GM21786 (cell line): ENCODE measurements around the gene PCDHGB3.
A peak's percentile ranks its signal among the peaks of the same experiment; 100 is the strongest.
"Not testable (repeated sequence)": the region's sequence is repeated elsewhere in the genome, so short reads cannot be mapped to it uniquely, and the experiment has no call there.

Source experiments
- ATAC-seq: cut with Tn5 transposase; IDR thresholded peaks from one replicate; pipeline ENCODE4 v1.9.1; 2021; ENCODE audit not compliant: unreplicated experiment

Gene PCDHGB3

GRCh38 chr5:141369994-141370848 lies at the start of gene PCDHGB3:
Gene PCDHGB3 (plus strand): TSS chr5:141370242. CDS start chr5:141370395, 153 bp downstream.
- peak; percentile 99 for ATAC-seq

DNA sequence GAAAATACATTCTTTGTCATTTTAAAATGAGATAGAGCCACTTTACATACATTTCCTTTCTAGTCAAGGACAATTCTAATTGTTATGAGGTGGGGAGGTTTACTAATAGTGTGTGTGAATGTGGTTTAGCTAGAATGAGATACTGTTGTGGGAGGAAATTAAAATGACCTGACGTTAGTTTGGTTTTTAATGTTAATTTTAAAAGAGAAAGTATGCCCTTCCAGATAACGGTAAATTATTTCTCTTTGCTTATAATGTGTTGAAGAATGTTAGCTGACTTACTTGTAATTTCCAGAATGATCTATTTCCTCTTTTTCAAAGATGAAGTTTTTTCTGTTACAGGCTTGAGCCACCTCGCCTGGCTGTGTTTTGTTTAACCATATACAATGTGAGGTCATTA lies 47.8 kb upstream of the PCDHGB3 start:
- ATAC-seq, result no peak

DNA sequence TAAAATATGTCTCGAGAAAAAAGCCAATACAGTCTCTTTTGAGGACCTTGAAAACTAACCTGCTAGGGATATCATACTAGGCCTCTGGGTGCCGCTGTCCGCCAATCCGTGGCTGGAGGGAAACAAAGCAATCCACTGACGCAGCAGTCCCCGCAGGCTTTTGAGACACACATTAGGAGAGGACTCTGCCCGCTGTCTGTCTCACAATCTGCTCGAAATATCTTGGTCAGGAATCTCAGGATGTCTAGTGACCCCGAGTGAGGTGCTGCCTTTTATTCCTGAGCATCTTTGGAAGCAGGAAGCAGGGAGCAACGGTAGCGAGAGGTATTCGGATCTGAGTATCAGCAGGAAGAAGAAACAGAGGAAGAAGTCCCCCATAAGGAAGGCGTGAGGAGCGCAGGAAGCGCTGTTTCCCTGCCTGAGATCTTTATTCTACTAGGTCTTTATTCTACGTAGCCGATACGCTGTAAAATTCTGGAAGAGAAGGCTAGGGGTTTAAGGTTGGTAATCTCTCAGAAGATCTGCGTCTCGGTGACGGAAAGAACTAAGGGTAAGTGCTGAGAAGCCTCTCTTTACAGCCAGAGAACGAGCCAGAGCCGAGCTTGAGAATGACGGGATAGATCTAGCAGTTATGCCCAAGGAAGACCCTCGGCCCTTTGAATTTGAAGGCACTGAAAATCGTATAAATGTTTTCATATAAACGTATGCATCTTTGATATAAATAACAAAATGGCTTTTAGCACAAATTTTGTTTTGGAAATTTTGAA lies 43.8 kb upstream of the PCDHGB3 start:
- peak; percentile 85 for ATAC-seq

- ATAC-seq, result no peak
Measured at GRCh38 chr5:141328231-141328630, 41.8 kb upstream of the PCDHGB3 start.

- ATAC-seq, result peak; percentile 42
Measured at GRCh38 chr5:141330299-141331080, 39.6 kb upstream of the PCDHGB3 start, which contains the start of gene PCDHGA1. Gene PCDHGA1 (plus strand): TSS chr5:141330514.

DNA sequence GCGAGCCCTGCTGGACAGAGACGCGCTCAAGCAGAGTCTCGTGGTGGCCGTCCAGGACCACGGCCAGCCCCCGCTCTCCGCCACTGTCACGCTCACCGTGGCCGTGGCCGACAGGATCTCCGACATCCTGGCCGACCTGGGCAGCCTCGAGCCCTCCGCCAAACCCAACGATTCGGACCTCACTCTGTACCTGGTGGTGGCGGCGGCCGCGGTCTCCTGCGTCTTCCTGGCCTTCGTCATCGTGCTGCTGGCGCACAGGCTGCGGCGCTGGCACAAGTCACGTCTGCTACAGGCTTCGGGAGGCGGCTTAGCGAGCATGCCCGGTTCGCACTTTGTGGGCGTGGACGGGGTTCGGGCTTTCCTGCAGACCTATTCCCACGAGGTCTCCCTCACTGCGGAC lies 37.5 kb upstream of the PCDHGB3 start:
- ATAC-seq, result not testable (repeated sequence)

GRCh38 chr5:141338538-141339306 lies 31.3 kb upstream of the PCDHGB3 start, which contains the start of gene PCDHGA2:
Gene PCDHGA2 (plus strand): TSS chr5:141338760.
- ATAC-seq, result no peak

DNA sequence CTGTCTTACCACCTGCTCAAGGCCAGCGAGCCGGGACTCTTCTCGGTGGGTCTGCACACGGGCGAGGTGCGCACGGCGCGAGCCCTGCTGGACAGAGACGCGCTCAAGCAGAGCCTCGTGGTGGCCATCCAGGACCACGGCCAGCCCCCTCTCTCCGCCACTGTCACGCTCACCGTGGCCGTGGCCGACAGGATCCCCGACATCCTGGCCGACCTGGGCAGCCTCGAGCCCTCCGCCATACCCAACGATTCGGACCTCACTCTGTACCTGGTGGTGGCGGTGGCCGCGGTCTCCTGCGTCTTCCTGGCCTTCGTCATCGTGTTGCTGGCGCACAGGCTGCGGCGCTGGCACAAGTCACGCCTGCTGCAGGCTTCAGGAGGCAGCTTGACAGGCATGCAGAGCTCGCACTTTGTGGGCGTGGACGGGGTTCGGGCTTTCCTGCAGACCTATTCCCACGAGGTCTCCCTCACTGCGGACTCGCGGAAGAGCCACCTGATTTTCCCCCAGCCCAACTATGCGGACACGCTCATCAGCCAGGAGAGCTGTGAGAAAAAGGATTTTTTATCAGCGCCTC lies 29.2 kb upstream of the PCDHGB3 start:
- not testable (repeated sequence) for ATAC-seq

GRCh38 chr5:141342773-141343172 lies 27.3 kb upstream of the PCDHGB3 start:
- ATAC-seq, result no peak

DNA sequence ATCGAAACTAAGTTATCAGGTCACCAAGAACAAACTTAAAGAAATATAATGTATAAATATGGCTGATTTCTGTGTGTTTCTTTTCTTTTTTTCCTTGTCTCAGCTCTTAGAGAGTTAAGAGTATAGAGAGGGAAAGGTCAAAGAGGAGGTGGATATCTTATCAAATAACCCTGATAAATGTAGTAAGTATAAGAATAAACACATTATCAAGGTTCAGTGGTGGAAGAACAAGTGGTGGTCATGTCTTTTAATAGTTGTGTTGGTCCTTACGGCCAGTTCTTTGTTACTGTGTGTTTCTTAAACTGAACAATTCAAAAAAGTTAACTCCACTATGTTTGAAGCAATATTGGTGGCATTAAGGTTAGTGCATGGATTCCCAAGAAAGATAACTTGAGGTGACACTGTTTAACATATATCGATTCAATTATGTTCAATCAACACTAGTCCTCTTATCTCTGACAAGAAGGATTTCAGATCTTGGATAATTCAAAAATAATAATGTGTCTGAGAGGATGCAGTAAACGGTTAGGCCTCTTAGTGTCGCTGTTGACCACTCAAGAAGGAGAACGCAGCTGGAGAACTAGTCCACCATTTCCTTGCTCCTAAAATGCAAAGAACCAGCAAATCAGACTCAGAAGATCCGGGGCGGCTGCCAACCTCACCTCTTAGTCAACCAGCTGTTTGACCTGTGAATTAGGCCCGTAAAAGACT lies 26.6 kb upstream of the PCDHGB3 start, which contains the start of gene PCDHGA3:
TSS of gene PCDHGA3 (plus strand) at position 588 of the 711 bp plus-strand sequence. CDS start 205 bp downstream, outside the sequence.
- ATAC-seq, result no peak

GRCh38 chr5:141343953-141344463 lies 26.0 kb upstream of the PCDHGB3 start:
- ATAC-seq, result no peak

DNA sequence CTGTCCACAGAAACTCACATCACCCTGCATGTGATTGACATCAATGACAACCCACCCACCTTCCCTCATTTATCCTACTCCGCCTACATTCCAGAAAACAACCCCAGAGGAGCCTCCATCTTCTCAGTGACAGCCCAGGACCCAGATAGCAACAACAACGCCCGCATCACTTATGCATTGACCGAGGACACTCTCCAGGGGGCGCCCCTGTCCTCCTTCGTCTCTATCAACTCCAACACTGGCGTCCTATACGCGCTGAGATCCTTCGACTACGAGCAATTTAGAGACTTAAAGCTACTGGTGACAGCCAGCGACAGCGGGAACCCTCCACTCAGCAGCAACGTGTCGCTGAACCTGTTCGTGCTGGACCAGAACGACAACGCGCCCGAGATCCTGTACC lies 24.7 kb upstream of the PCDHGB3 start:
- no peak for ATAC-seq

GRCh38 chr5:141346017-141346416 lies 24.0 kb upstream of the PCDHGB3 start:
- ATAC-seq, result not testable (repeated sequence)

- ATAC-seq, result no peak
Measured at GRCh38 chr5:141349917-141350619, 20.0 kb upstream of the PCDHGB3 start, which contains the start of gene PCDHGB1. Gene PCDHGB1 (plus strand): TSS chr5:141350099. CDS start chr5:141350261, 162 bp downstream.

DNA sequence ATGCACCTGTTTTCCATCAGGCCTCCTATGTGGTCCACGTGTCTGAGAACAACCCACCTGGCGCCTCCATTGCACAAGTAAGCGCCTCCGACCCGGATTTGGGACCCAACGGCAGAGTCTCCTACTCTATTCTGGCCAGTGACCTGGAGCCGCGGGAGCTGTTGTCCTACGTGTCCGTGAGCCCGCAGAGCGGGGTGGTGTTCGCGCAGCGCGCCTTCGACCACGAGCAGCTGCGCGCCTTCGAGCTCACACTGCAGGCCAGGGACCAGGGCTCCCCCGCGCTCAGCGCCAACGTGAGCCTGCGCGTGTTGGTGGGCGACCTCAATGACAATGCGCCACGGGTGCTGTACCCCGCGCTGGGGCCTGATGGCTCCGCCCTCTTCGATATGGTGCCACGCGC lies 18.5 kb upstream of the PCDHGB3 start:
- no peak for ATAC-seq

- ATAC-seq, result no peak
Measured at GRCh38 chr5:141354900-141355469, 15.1 kb upstream of the PCDHGB3 start, which contains the start of gene PCDHGA4. Gene PCDHGA4 (plus strand): TSS chr5:141355021. CDS start chr5:141355108, 87 bp downstream.

- ATAC-seq, result no peak
Measured at GRCh38 chr5:141355641-141356040, 14.4 kb upstream of the PCDHGB3 start.

- no peak for ATAC-seq
Measured at GRCh38 chr5:141356133-141356532, 13.9 kb upstream of the PCDHGB3 start.
